WTC11 (cell line): Measurements from ENCODE around the gene MEF2D. TPM values are rescaled to one million over a fixed set of nuclear protein-coding genes. Genes with fewer than 3 reads are reported as not detected.

Experiments
- ATAC-seq: fragments of 200-7000 bp; cut with Tn5 transposase; 2 replicates; pipeline ENCODE4 v1.10.0; 2021; ENCODE audit warnings: mild to moderate bottlenecking, moderate library complexity
- CTCF ChIA-PET: fragments of 300-600 bp; sonication (Branson Sonifier 250); formaldehyde crosslinking; loops from one replicate; lab custom pipeline; 2021; ENCODE audit warnings: antibody characterized with exemption; lab: Charles Lee
- POLR2A ChIA-PET: fragments of 350-600 bp; sonication (Branson Sonifier 250); formaldehyde crosslinking; loops from one replicate; lab custom pipeline; 2021; ENCODE audit warnings: antibody characterized with exemption; lab: Charles Lee
- DNase-seq: peaks from one replicate; pipeline ENCODE4 v3.0.0; 2021; ENCODE audit warnings: low spot score
- H3K27ac Mint-ChIP-seq: 2 replicates; pipeline ENCODE4 v1.8.0; 2021; ENCODE audit warnings: mixed read lengths
- H3K27me3 Mint-ChIP-seq: 2 replicates; pipeline ENCODE4 v1.8.0; 2021; ENCODE audit warnings: low read depth, mild to moderate bottlenecking, moderate library complexity, mixed read lengths
- H3K36me3 Mint-ChIP-seq: 2 replicates; pipeline ENCODE4 v1.8.0; 2021; ENCODE audit warnings: mixed read lengths
- H3K4me1 Mint-ChIP-seq: 2 replicates; pipeline ENCODE4 v1.8.0; 2022; ENCODE audit warnings: mixed read lengths
- H3K4me3 Mint-ChIP-seq: 2 replicates; pipeline ENCODE4 v1.8.0; 2021; ENCODE audit warnings: mild to moderate bottlenecking, moderate library complexity, mixed read lengths
- H3K9me3 Mint-ChIP-seq: 2 replicates; pipeline ENCODE4 v1.8.0; 2021; ENCODE audit warnings: mixed read lengths
- GABPB1 ChIP-seq: sonication (generic); formaldehyde crosslinking; IDR thresholded peaks from 2 replicates; pipeline ENCODE4 v1.8.1; 2023; ENCODE audit warnings: mild to moderate bottlenecking, missing genetic modification reagents
- GTF2I ChIP-seq: fragments of 250-450 bp; sonication (Bioruptor Pico); conservative IDR thresholded peaks from 2 replicates; pipeline ENCODE4 v1.4.0; 2021; ENCODE audit warnings: mild to moderate bottlenecking
- HMGA2 ChIP-seq: fragments of 250-450 bp; sonication (Bioruptor Pico); IDR thresholded peaks from 2 replicates; pipeline ENCODE4 v1.4.0; 2021; ENCODE audit warnings: mild to moderate bottlenecking, moderate library complexity
- KAT7 ChIP-seq: sonication (generic); formaldehyde crosslinking; IDR thresholded peaks from 2 replicates; pipeline ENCODE4 v1.8.1; 2023; ENCODE audit warnings: missing genetic modification reagents, mild to moderate bottlenecking, borderline replicate concordance
- NFATC4 ChIP-seq: fragments of 250-450 bp; sonication (Bioruptor Pico); IDR thresholded peaks from 2 replicates; pipeline ENCODE4 v1.9.0; 2021; ENCODE audit warnings: mild to moderate bottlenecking
- NFYB ChIP-seq: sonication (generic); formaldehyde crosslinking; conservative IDR thresholded peaks from 2 replicates; pipeline ENCODE4 v1.8.0; 2022; ENCODE audit warnings: low read depth, missing genetic modification reagents
- NR1H2 ChIP-seq: sonication (generic); formaldehyde crosslinking; IDR thresholded peaks from 2 replicates; pipeline ENCODE4 v1.9.0; 2021; ENCODE audit warnings: mild to moderate bottlenecking, moderate library complexity, missing genetic modification reagents
- PRRX2 ChIP-seq: fragments of 250-450 bp; sonication (Bioruptor Pico); IDR thresholded peaks from 2 replicates; pipeline ENCODE4 v1.8.0; 2021; ENCODE audit warnings: mild to moderate bottlenecking
- TP53 ChIP-seq: sonication (generic); formaldehyde crosslinking; IDR thresholded peaks from 2 replicates; pipeline ENCODE4 v1.8.1; 2023; ENCODE audit warnings: mild to moderate bottlenecking, missing genetic modification reagents
- ZBTB21 ChIP-seq: sonication (generic); formaldehyde crosslinking; IDR thresholded peaks from 2 replicates; pipeline ENCODE4 v1.8.1; 2023; ENCODE audit warnings: mild to moderate bottlenecking, missing genetic modification reagents, borderline replicate concordance
- ZNF263 ChIP-seq: sonication (generic); formaldehyde crosslinking; IDR thresholded peaks from 2 replicates; pipeline ENCODE4 v1.8.1; 2022; ENCODE audit warnings: low read depth, mild to moderate bottlenecking, moderate library complexity, missing genetic modification reagents
- ZNF396 ChIP-seq: fragments of 250-450 bp; sonication (Bioruptor Pico); IDR thresholded peaks from 2 replicates; pipeline ENCODE4 v1.8.0; 2021; ENCODE audit warnings: mild to moderate bottlenecking, moderate library complexity, borderline replicate concordance
- total RNA-seq: library from RNA; stranded (reverse); gene quantifications from 3 replicates; pipeline ENCODE4 v1.2.3, GENCODE V29; 2021
- TF ChIP-seq, protein P1 (sequence below): fragments of 250-450 bp; sonication (Bioruptor Pico); IDR thresholded peaks from 2 replicates; pipeline ENCODE4 v2.1.2; 2022; ENCODE audit warnings: mild to moderate bottlenecking, moderate library complexity
- TF ChIP-seq, protein P2 (sequence below): fragments of 250-450 bp; sonication (Bioruptor Pico); IDR thresholded peaks from 2 replicates; pipeline ENCODE4 v1.9.0; 2021; ENCODE audit warnings: moderate library complexity, mild to moderate bottlenecking, inconsistent platforms, borderline replicate concordance
- TF ChIP-seq, protein P3 (sequence below): sonication (generic); formaldehyde crosslinking; IDR thresholded peaks from 2 replicates; pipeline ENCODE4 v1.8.1; 2023; ENCODE audit warnings: mild to moderate bottlenecking, moderate library complexity, missing genetic modification reagents
- TF ChIP-seq, protein P4 (sequence below): sonication (generic); formaldehyde crosslinking; IDR thresholded peaks from 2 replicates; pipeline ENCODE4 v1.8.0; 2022; ENCODE audit warnings: mild to moderate bottlenecking, missing genetic modification reagents
- TF ChIP-seq, protein P5 (sequence below): sonication (generic); formaldehyde crosslinking; IDR thresholded peaks from 2 replicates; pipeline ENCODE4 v1.8.0; 2022; ENCODE audit warnings: mild to moderate bottlenecking, missing genetic modification reagents
- TF ChIP-seq, protein P6 (sequence below): sonication (generic); formaldehyde crosslinking; IDR thresholded peaks from 2 replicates; pipeline ENCODE4 v1.8.0; 2022; ENCODE audit warnings: mild to moderate bottlenecking, missing genetic modification reagents
- TF ChIP-seq, protein P7 (sequence below): fragments of 250-450 bp; sonication (Bioruptor Pico); IDR thresholded peaks from 2 replicates; pipeline ENCODE4 v1.9.0; 2021; ENCODE audit warnings: mild to moderate bottlenecking, borderline replicate concordance

MEF2D gene
- total RNA-seq, 1 experiment from 2014 or later = 24.1 TPM

DNA sequence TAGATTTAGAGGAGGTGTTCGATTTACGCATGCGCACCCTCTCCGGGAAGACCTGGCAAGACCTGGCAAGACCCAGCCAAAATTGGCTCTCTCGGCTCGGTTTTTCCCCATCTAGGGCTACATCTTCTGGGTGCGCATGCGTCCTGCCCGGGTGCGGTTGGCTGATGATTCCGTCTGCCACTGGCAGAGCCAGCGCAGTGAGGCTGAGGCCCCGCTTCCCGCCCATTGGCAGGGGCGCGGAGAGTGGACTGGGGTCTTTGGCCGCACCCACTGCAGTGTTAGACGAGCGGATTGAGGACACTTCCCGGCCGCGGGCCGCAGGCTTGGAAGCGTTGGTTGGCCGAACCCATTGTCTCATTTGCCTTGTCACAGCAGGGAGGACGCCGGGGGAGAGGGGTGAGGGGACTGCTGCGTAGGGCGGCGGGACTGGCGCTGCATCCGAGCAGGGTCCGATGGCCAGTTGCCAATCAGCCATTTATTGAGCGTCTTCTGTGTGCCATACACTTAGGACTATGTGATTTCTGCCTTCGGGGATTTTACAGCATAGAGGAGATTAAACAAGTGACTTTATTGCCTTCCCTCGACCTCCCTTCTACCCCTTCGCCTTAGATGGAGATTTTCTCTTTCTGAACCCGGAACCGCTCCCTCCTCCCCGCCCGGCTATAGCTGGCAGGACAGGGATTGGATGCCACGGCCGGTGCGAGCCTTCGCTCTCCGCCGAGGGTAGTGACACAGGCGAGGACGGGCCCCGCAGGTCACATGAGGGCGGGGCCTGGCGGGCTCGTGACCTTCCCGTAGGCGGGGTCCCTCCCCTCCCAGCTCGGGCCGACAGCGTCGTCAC lies 43.7 kb downstream of the MEF2D start (continued):
- TF ChIP-seq NR1H2 (no peak), PRRX2 (CRISPR knock-in tag) (no peak), ZNF396 (CRISPR knock-in tag) (no peak), GTF2I (CRISPR knock-in tag) (no peak), GABPB1 (CRISPR knock-in tag) (no peak; the same call in none of the 2 replicates), TP53 (CRISPR knock-in tag) (no peak), NFYB (CRISPR knock-in tag) (peak; percentile 40; the same call in 1 of the 2 replicates), HMGA2 (CRISPR knock-in tag) (no peak), KAT7 (CRISPR knock-in tag) (no peak), ZNF263 (CRISPR knock-in tag) (no peak)
- TF ChIP-seq, protein P1, sequence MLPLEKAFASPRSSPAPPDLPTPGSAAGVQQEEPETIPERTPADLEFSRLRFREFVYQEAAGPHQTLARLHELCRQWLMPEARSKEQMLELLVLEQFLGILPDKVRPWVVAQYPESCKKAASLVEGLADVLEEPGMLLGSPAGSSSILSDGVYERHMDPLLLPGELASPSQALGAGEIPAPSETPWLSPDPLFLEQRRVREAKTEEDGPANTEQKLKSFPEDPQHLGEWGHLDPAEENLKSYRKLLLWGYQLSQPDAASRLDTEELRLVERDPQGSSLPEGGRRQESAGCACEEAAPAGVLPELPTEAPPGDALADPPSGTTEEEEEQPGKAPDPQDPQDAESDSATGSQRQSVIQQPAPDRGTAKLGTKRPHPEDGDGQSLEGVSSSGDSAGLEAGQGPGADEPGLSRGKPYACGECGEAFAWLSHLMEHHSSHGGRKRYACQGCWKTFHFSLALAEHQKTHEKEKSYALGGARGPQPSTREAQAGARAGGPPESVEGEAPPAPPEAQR (CRISPR knock-in tag) = no peak
- TF ChIP-seq, protein P2, sequence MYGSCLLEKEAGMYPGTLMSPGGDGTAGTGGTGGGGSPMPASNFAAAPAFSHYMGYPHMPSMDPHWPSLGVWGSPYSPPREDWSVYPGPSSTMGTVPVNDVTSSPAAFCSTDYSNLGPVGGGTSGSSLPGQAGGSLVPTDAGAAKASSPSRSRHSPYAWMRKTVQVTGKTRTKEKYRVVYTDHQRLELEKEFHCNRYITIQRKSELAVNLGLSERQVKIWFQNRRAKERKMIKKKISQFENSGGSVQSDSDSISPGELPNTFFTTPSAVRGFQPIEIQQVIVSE (CRISPR knock-in tag) = no peak
- TF ChIP-seq, protein P3, sequence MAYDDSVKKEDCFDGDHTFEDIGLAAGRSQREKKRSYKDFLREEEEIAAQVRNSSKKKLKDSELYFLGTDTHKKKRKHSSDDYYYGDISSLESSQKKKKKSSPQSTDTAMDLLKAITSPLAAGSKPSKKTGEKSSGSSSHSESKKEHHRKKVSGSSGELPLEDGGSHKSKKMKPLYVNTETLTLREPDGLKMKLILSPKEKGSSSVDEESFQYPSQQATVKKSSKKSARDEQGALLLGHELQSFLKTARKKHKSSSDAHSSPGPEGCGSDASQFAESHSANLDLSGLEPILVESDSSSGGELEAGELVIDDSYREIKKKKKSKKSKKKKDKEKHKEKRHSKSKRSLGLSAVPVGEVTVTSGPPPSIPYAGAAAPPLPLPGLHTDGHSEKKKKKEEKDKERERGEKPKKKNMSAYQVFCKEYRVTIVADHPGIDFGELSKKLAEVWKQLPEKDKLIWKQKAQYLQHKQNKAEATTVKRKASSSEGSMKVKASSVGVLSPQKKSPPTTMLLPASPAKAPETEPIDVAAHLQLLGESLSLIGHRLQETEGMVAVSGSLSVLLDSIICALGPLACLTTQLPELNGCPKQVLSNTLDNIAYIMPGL = peak; percentile 88
- TF ChIP-seq, protein P4, sequence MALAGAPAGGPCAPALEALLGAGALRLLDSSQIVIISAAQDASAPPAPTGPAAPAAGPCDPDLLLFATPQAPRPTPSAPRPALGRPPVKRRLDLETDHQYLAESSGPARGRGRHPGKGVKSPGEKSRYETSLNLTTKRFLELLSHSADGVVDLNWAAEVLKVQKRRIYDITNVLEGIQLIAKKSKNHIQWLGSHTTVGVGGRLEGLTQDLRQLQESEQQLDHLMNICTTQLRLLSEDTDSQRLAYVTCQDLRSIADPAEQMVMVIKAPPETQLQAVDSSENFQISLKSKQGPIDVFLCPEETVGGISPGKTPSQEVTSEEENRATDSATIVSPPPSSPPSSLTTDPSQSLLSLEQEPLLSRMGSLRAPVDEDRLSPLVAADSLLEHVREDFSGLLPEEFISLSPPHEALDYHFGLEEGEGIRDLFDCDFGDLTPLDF (CRISPR knock-in tag) = no peak
- TF ChIP-seq, protein P5, sequence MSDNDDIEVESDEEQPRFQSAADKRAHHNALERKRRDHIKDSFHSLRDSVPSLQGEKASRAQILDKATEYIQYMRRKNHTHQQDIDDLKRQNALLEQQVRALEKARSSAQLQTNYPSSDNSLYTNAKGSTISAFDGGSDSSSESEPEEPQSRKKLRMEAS = peak; percentile 97; the same call in 1 of the 2 replicates

DNA sequence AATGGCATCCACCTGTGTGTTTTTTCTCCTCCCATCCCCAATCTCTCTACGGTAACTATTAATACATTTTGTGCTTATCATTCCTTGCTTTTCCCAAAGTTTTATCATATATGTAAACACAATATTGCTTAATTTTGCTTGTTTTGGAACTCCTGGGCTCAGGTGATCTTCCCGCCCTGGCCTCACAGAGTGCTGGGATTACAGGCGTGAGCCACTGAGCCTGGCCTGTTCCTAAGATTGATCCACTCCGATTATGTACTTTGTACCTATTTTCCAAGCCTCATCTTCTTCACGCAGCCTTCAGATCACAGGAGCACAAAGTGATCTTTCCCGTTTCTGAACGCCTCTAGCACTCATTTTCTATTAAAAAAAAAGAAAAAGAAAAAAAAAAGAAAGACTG lies 45.2 kb downstream of the MEF2D start:
- peak overlapping the region; percentile 89; the same call in 1 of the 2 replicates for H3K4me3 Mint-ChIP-seq

More for the DNA sequence above, 45.2 kb downstream of the MEF2D start:
- TF ChIP-seq ZNF396 (CRISPR knock-in tag) = no peak
- TF ChIP-seq NFYB (CRISPR knock-in tag) = no peak
- TF ChIP-seq, protein P6, sequence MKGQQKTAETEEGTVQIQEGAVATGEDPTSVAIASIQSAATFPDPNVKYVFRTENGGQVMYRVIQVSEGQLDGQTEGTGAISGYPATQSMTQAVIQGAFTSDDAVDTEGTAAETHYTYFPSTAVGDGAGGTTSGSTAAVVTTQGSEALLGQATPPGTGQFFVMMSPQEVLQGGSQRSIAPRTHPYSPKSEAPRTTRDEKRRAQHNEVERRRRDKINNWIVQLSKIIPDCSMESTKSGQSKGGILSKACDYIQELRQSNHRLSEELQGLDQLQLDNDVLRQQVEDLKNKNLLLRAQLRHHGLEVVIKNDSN (CRISPR knock-in tag) = no peak
- no peak for TF ChIP-seq ZBTB21
- no peak for TF ChIP-seq NFATC4 (CRISPR knock-in tag)
- TF ChIP-seq, protein P7, sequence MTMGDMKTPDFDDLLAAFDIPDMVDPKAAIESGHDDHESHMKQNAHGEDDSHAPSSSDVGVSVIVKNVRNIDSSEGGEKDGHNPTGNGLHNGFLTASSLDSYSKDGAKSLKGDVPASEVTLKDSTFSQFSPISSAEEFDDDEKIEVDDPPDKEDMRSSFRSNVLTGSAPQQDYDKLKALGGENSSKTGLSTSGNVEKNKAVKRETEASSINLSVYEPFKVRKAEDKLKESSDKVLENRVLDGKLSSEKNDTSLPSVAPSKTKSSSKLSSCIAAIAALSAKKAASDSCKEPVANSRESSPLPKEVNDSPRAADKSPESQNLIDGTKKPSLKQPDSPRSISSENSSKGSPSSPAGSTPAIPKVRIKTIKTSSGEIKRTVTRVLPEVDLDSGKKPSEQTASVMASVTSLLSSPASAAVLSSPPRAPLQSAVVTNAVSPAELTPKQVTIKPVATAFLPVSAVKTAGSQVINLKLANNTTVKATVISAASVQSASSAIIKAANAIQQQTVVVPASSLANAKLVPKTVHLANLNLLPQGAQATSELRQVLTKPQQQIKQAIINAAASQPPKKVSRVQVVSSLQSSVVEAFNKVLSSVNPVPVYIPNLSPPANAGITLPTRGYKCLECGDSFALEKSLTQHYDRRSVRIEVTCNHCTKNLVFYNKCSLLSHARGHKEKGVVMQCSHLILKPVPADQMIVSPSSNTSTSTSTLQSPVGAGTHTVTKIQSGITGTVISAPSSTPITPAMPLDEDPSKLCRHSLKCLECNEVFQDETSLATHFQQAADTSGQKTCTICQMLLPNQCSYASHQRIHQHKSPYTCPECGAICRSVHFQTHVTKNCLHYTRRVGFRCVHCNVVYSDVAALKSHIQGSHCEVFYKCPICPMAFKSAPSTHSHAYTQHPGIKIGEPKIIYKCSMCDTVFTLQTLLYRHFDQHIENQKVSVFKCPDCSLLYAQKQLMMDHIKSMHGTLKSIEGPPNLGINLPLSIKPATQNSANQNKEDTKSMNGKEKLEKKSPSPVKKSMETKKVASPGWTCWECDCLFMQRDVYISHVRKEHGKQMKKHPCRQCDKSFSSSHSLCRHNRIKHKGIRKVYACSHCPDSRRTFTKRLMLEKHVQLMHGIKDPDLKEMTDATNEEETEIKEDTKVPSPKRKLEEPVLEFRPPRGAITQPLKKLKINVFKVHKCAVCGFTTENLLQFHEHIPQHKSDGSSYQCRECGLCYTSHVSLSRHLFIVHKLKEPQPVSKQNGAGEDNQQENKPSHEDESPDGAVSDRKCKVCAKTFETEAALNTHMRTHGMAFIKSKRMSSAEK (CRISPR knock-in tag) = no peak
- TF ChIP-seq, all 79 proteins: peak for 0
- ChIA-PET POLR2A (no interaction called here), CTCF (interaction anchor here (0.8 to 1.5 kb wide), 8 partner anchors 10 to 151 kb away, joined by 3 to 8 read pairs (median 4); partner anchors contain the start of gene GPATCH4)
- H3K9me3 Mint-ChIP-seq = no peaks in the 10 kb centered on the region
- no peak overlapping the region for H3K27ac Mint-ChIP-seq
- H3K27me3 Mint-ChIP-seq = no peaks in the 10 kb centered on the region
- peaks cover 12% of the 10 kb centered on the region for H3K4me1 Mint-ChIP-seq
- ATAC-seq (no peak), DNase-seq (no peak)
- no peaks in the 10 kb centered on the region for H3K36me3 Mint-ChIP-seq
